ENCODE results near the gene ADD2. TPM values are rescaled to one million over a fixed set of nuclear protein-coding genes. Genes with fewer than 3 reads are reported as not detected.

Gene ADD2
- polyA plus RNA-seq, 1 donor = 4.0 TPM

DNA sequence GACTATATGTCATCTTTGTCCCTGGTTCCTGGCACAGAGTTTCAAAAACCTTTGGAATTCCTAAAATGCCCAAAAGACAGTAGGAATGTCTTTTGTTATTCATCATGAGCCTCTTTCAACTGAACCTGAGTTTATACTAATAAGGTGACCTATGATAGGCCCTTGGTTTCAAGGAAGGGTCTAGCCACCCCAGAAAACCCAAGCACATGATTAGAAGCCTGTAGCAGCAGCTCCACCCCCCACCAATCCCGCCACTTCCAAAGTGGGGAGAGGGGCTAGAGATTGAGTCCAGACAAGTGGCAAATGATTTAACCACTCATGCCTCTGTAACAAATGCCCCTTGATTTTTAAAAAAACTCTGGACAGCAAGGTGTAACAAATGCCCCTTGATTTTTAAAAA is 56.8 kb downstream of the ADD2 start:
- no peak for DNase-seq
- Histone ChIP-seq H3K36me3 (ENCODE audit: control insufficient read depth, insufficient read depth, low read length) (no peaks in the 10 kb centered on the region), H3K27ac (ENCODE audit: low read length) (no peak overlapping the region), H3K27me3 (ENCODE audit: control insufficient read depth, insufficient read depth, low read length) (peaks cover 2% of the 10 kb centered on the region), H3K4me3 (ENCODE audit: low read length) (no peak overlapping the region), H3K9me3 (ENCODE audit: control insufficient read depth, low read depth, low read length) (no peaks in the 10 kb centered on the region), H3K4me1 (ENCODE audit: control insufficient read depth, insufficient read depth, low read length) (no peaks in the 10 kb centered on the region)
- WGBS (ENCODE audit: insufficient coverage, low lambda C conversion rate) = no CpG with 5 or more reads among the region's 1 CpG

DNA sequence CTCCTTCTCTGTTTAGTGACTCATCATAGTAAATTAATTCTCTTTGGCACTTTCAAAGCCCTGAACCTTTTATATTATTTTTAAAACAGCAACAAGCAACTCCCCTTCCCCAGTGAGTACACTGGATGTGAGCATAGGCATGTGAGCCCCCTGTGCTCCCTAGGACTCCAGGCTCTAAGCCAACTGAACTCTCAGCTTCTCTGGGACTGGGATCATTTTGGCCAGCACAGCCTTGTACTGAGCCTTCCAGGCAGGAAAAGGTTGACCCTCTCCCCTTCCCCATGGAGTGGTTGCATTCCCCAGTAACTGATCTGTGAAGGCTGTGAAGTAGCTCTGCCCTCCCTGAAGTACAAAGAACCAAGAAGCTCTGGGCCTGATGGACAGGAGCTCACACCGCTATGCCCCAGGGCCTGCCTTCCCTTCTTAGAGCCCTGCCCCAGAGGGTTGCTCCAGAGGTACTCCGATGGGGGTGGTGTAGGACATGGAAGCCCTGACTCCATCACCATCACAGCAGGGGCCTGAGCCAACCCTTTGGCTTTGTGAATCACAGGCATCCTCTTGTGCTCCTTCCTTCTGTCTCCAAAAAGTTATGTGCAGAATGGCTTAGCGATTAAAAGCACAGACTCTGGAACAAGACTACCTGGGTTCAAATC is 57.8 kb downstream of the ADD2 start:
- WGBS (ENCODE audit: insufficient coverage, low lambda C conversion rate) = no CpG with 5 or more reads among the region's 3 CpGs

DNA sequence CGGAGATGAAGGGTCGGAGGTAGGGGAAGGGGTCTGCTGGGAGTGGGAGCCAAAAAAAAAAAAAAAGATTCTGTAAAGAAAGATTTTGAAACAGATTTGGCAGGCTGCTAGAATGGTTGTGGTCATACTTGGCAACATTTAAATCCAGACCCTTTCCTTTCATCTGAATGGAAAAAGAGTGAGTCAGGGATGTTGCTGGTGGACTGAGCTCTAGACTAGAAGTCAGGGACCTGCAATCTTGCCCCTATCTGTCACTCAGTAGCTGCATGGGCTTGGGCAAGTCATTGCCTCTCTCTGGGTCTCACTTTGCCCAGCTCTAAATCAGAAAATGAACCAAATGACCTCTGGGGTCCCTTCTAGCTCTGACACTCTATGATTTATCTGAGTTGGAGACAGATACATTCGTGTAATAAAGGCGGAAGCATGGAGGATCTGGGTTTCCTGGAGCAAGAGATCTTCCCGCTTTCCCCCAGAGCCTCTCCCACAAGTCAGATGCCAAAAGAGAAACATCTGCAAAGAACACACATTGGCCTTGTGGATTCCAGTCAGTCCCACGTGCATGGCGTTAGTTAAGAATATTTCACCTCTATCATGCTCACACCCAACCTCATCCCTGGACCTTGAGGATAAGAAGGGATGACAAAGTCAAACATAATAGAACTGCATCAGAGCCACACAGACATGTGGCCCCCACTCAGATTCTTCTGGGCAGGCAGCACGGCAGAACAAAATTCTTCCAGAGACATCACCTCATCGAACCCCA is 58.5 kb downstream of the ADD2 start:
- no peak for DNase-seq
- Histone ChIP-seq H3K4me1 (ENCODE audit: control insufficient read depth, insufficient read depth, low read length) (no peaks in the 10 kb centered on the region), H3K27me3 (ENCODE audit: control insufficient read depth, insufficient read depth, low read length) (no peaks in the 10 kb centered on the region), H3K9me3 (ENCODE audit: control insufficient read depth, low read depth, low read length) (no peaks in the 10 kb centered on the region), H3K27ac (ENCODE audit: low read length) (no peak overlapping the region), H3K4me3 (ENCODE audit: low read length) (no peak overlapping the region), H3K36me3 (ENCODE audit: control insufficient read depth, insufficient read depth, low read length) (no peaks in the 10 kb centered on the region)
- WGBS (ENCODE audit: insufficient coverage, low lambda C conversion rate) = 100% methylated on average over 1 of the region's 9 CpGs

More for the DNA sequence above, 57.8 kb downstream of the ADD2 start:
- H3K27me3 ChIP-seq (ENCODE audit: control insufficient read depth, insufficient read depth, low read length) = no peaks in the 10 kb centered on the region
- H3K4me3 ChIP-seq (ENCODE audit: low read length) = no peak overlapping the region
- no peak overlapping the region for H3K27ac ChIP-seq (ENCODE audit: low read length)
- no peaks in the 10 kb centered on the region for H3K9me3 ChIP-seq (ENCODE audit: control insufficient read depth, low read depth, low read length)
- H3K36me3 ChIP-seq (ENCODE audit: control insufficient read depth, insufficient read depth, low read length) = no peaks in the 10 kb centered on the region
- no peak for DNase-seq
- no peaks in the 10 kb centered on the region for H3K4me1 ChIP-seq (ENCODE audit: control insufficient read depth, insufficient read depth, low read length)

DNA sequence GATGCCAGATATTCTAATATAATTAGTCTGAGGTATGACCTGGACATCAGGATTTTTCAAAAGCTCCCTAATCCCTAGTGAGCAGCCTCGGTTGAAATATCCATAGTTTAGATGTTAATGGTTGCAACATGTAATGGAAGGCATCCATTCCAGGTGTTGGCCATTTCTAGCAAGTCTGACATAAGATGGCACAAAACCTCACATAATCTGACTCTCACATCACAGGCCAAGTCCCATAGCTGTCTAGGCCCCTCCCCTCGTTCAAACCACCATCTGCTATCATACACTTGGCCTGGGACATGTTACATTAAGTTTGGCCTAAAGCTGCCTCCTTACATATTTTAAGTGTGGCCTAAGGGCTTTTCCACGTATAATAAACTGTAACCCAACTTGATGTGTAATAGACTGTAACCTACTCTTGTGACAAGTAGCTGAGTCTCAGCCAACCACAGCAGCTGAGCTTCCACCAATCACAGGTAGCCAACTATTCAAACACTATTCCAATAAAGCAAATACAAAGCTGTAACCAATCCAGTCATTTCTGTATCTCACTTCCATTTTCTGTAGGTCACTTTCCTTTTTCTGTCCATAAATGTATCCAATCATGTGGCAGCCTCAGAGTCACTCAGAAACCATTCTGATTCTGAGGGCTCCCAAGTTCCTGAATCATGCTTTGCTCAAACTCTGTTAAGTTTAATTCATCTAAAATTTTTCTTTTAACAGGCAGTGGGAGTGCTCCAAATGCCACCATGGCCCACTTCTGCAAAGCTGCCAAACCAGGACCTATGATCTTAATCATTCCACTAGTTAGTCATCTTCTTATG is 59.4 kb downstream of the ADD2 start:
- H3K4me1 ChIP-seq (ENCODE audit: control insufficient read depth, insufficient read depth, low read length) = no peaks in the 10 kb centered on the region
- DNase-seq = no peak
- no peaks in the 10 kb centered on the region for H3K27me3 ChIP-seq (ENCODE audit: control insufficient read depth, insufficient read depth, low read length)
- no peak overlapping the region for H3K27ac ChIP-seq (ENCODE audit: low read length)
- H3K9me3 ChIP-seq (ENCODE audit: control insufficient read depth, low read depth, low read length) = no peaks in the 10 kb centered on the region
- no CpG with 5 or more reads among the region's 3 CpGs for WGBS (ENCODE audit: insufficient coverage, low lambda C conversion rate)
- no peak overlapping the region for H3K4me3 ChIP-seq (ENCODE audit: low read length)
- H3K36me3 ChIP-seq (ENCODE audit: control insufficient read depth, insufficient read depth, low read length) = no peaks in the 10 kb centered on the region

DNA sequence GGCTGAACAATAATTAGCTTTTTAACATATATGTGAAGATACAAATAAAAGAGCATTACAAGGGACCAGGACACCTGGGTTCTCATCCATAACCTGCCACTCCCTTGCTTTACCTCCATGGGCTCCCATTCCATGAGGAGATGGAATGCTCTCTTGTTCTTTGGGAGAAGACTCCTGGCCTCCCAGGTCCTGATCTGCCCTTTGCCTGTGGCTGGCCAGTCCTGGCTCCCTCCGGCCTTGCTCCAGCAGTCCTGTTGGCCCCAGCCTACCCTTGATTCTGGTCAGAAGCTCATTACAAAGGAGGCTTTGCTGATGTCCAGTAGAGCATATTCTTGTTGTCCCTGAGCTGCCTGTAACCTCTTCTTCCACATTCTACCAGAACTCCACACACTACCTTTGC is 60.3 kb downstream of the ADD2 start:
- WGBS (ENCODE audit: insufficient coverage, low lambda C conversion rate) = no CpG with 5 or more reads among the region's 1 CpG

DNA sequence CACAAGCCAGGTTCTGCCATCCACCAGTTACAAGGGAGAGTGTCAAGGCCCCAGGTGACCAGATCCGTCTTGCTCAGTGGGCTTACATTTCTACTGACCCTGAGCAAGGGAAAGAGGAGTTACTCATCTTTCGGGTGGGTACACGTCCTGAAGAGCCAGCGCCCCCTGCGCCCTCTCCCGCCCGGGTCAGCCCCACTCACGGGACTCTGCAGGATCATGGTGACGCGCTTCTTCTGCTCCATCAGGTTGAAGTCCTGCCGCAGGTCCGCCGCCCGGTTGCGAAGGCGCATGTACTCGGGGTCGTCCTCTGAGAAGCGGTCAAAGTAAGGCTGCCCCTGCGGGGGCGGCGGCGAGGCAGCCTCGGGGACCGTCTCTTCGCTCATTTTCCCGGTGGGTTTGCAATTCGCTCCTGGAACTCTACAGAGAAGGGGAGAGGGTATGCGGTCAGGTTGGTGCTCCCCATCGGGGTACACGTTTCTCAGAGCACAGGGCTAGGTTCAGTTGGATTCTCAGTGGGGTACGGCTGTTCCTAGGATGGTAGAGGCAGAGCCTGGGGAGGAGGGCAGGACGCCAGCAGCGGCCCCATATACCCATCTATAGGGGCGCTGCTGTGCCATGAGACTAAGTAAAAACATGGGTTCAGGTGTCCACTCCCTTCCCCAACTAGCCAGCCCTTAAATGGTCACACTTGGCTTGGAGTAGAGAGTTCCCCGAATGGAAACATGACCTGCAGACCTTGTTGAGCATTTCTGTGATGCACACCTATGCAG is 61.8 kb downstream of the ADD2 start:
- H3K27ac ChIP-seq (ENCODE audit: low read length) = no peak overlapping the region
- no peaks in the 10 kb centered on the region for H3K36me3 ChIP-seq (ENCODE audit: control insufficient read depth, insufficient read depth, low read length)
- H3K4me3 ChIP-seq (ENCODE audit: low read length) = no peak overlapping the region
- H3K9me3 ChIP-seq (ENCODE audit: control insufficient read depth, low read depth, low read length) = no peaks in the 10 kb centered on the region
- WGBS (ENCODE audit: insufficient coverage, low lambda C conversion rate) = no CpG with 5 or more reads among the region's 36 CpGs
- H3K27me3 ChIP-seq (ENCODE audit: control insufficient read depth, insufficient read depth, low read length) = no peaks in the 10 kb centered on the region
- H3K4me1 ChIP-seq (ENCODE audit: control insufficient read depth, insufficient read depth, low read length) = no peaks in the 10 kb centered on the region
- DNase-seq = no peak

More for the DNA sequence above, 60.3 kb downstream of the ADD2 start:
- no peak for DNase-seq
- H3K27ac ChIP-seq (ENCODE audit: low read length) = no peak overlapping the region
- no peak overlapping the region for H3K4me3 ChIP-seq (ENCODE audit: low read length)
- H3K36me3 ChIP-seq (ENCODE audit: control insufficient read depth, insufficient read depth, low read length) = no peaks in the 10 kb centered on the region
- H3K4me1 ChIP-seq (ENCODE audit: control insufficient read depth, insufficient read depth, low read length) = no peaks in the 10 kb centered on the region
- H3K27me3 ChIP-seq (ENCODE audit: control insufficient read depth, insufficient read depth, low read length) = no peaks in the 10 kb centered on the region
- H3K9me3 ChIP-seq (ENCODE audit: control insufficient read depth, low read depth, low read length) = no peaks in the 10 kb centered on the region

DNA sequence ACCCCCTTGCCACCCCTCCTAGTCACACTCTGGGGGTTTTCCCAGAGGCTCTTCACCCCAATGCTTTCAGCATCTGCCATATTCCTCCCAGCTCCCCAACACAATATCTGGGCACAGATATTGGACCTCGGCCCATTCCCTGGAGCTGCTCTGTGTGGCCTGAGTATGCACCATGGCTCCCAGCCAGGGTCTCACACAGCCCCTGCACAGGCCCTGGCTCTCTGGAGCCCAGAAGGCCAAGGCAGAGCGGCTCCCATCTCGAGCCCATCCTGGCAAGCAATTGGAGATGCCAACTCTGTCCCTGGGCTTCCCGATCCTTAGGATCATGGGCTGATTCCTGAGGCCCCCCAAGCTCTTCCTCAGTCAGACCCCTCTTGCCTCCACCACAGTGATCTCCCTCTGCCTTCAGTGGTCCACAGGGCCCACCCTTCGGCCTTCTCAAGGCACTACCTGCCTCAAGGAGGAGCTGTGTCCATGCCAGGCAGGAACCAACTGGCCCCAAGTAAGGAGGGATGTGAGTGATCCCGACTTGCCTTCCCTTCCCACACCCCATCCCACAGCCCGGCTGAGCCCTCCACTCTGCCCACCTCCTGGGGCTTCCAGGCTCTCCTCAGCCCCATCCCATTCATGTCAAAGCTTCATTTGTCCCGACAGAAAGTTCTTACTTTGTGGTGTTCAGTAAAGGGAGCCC is 62.7 kb downstream of the ADD2 start:
- no peaks in the 10 kb centered on the region for H3K36me3 ChIP-seq (ENCODE audit: control insufficient read depth, insufficient read depth, low read length)
- H3K27ac ChIP-seq (ENCODE audit: low read length) = no peak overlapping the region
- H3K4me1 ChIP-seq (ENCODE audit: control insufficient read depth, insufficient read depth, low read length) = no peaks in the 10 kb centered on the region
- no peak overlapping the region for H3K4me3 ChIP-seq (ENCODE audit: low read length)
- no CpG with 5 or more reads among the region's 8 CpGs for WGBS (ENCODE audit: insufficient coverage, low lambda C conversion rate)
- no peak for DNase-seq
- H3K9me3 ChIP-seq (ENCODE audit: control insufficient read depth, low read depth, low read length) = no peaks in the 10 kb centered on the region
- no peaks in the 10 kb centered on the region for H3K27me3 ChIP-seq (ENCODE audit: control insufficient read depth, insufficient read depth, low read length)

DNA sequence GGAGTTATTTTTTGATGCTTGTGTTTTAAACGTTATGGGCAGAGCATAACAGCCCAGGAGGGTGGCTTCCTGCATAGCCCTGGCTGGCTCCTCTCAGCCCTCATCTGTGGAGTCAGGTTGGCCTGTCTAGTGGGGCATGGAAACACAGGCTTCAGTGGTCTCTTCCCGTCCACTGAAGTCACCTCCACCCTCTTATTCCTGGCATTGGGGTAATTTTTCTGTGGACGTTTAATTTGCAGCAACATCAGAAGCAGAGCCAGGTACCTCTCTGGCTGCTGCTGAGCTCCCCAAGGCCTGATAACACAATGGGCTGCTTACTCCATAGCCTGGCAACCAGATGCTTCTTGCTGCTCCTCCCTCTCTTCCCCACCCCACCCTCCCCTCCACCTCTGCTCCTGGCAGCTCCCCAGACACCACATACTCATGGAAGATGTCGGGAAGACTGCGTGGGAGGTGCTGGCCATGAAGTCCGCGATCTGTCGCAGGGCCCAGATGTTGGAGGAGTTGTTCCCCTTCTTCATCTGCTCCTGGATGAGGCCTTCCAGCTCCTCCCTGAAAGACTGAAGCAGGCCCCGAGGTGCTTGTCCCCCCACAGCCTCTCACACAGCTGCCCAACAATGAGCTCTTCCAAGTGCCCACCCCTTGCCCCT is 64.0 kb downstream of the ADD2 start:
- no peaks in the 10 kb centered on the region for H3K9me3 ChIP-seq (ENCODE audit: control insufficient read depth, low read depth, low read length)
- H3K36me3 ChIP-seq (ENCODE audit: control insufficient read depth, insufficient read depth, low read length) = no peaks in the 10 kb centered on the region
- no peaks in the 10 kb centered on the region for H3K4me1 ChIP-seq (ENCODE audit: control insufficient read depth, insufficient read depth, low read length)
- H3K27ac ChIP-seq (ENCODE audit: low read length) = no peak overlapping the region
- DNase-seq = no peak
- no CpG with 5 or more reads among the region's 9 CpGs for WGBS (ENCODE audit: insufficient coverage, low lambda C conversion rate)
- no peak overlapping the region for H3K4me3 ChIP-seq (ENCODE audit: low read length)
- peaks cover 3% of the 10 kb centered on the region for H3K27me3 ChIP-seq (ENCODE audit: control insufficient read depth, insufficient read depth, low read length)

DNA sequence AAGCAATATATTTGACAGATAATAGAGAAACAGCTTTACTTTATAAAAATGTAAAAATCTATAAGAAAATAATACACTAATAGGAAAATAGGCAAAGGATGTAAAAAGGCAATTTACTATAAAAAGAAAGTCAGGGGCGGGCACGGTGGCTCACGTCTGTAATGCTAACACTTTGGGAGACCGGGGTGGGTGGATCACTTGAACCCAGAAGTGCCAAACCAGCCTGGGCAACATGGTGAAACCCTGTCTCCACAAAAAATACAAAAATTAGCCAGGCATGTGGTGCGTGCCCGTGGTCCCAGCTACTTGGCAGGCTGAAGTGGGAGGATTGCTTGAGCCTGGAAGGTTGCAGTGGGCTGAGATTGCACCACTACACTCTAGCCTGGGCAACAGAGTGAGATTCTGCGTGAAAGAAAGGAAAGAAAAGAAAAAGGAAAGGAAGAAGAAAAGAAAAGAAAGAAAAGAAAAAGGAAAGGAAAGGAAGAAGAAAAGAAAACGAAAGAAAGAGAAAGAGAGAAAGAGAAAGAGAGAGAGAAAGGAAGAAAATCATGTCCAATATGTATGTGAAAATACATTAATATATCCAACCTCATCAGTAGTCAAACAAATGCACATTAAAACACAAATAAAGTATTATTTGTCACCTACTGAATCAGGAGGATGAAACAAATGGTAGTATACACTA is 65.1 kb downstream of the ADD2 start:
- Histone ChIP-seq H3K4me3 (ENCODE audit: low read length) (no peak overlapping the region), H3K4me1 (ENCODE audit: control insufficient read depth, insufficient read depth, low read length) (no peaks in the 10 kb centered on the region)
- 98% methylated on average over 5 of the region's 8 CpGs for WGBS (ENCODE audit: insufficient coverage, low lambda C conversion rate)

More for the DNA sequence above, 65.1 kb downstream of the ADD2 start:
- DNase-seq = no peak
- Histone ChIP-seq H3K27ac (ENCODE audit: low read length) (no peak overlapping the region), H3K36me3 (ENCODE audit: control insufficient read depth, insufficient read depth, low read length) (no peaks in the 10 kb centered on the region), H3K27me3 (ENCODE audit: control insufficient read depth, insufficient read depth, low read length) (peaks cover 5% of the 10 kb centered on the region), H3K9me3 (ENCODE audit: control insufficient read depth, low read depth, low read length) (no peaks in the 10 kb centered on the region)

Data from large intestine (tissue), 3 donors.